K562 (cell line): ENCODE measurements around the gene AKT1S1. TPM values are rescaled to one million over a fixed set of nuclear protein-coding genes. Genes with fewer than 3 reads are reported as not detected.

ENCODE experiments used
- ARHGAP35 ChIP-seq: fragments of 450-650 bp; IDR thresholded peaks from 2 replicates; pipeline ENCODE4 v1.6.1; 2018; ENCODE audit not compliant: partially characterized antibody
- ATF2 ChIP-seq: sonication (generic); formaldehyde crosslinking; IDR thresholded peaks from 2 replicates; pipeline ENCODE4 v1.8.1; 2022; ENCODE audit warnings: missing genetic modification reagents
- E2F4 ChIP-seq: sonication (generic); formaldehyde crosslinking; IDR thresholded peaks from 2 replicates; pipeline ENCODE4 v1.8.0; 2022; ENCODE audit warnings: mild to moderate bottlenecking, low read depth, missing genetic modification reagents
- ETS1 ChIP-seq: conservative IDR thresholded peaks from 2 replicates; pipeline ENCODE4 v1.6.1; 2011; ENCODE audit warnings: low read depth, mild to moderate bottlenecking, low read length; ENCODE audit not compliant: control insufficient read depth
- HDAC2 ChIP-seq: fragments of 450-650 bp; IDR thresholded peaks from 2 replicates; pipeline ENCODE4 v1.6.1; 2016; ENCODE audit warnings: mild to moderate bottlenecking
- HES1 ChIP-seq: fragments of 450-650 bp; IDR thresholded peaks from 2 replicates; pipeline ENCODE4 v1.6.1; 2016; ENCODE audit warnings: low read depth, mild to moderate bottlenecking, moderate library complexity
- MTA3 ChIP-seq: fragments of 450-650 bp; formaldehyde crosslinking; IDR thresholded peaks from 2 replicates; pipeline ENCODE4 v1.6.1; 2017; ENCODE audit warnings: mild to moderate bottlenecking, borderline replicate concordance
- OTX1 ChIP-seq: fragments of 450-650 bp; formaldehyde crosslinking; IDR thresholded peaks from 2 replicates; pipeline ENCODE4 v1.4.0; 2022; ENCODE audit warnings: mild to moderate bottlenecking
- POLR2G ChIP-seq: fragments of 200-400 bp; formaldehyde crosslinking; IDR thresholded peaks from 2 replicates; pipeline ENCODE4 v1.6.1; 2017; ENCODE audit warnings: low read depth, mild to moderate bottlenecking, antibody characterized with exemption, low read length, moderate library complexity
- SAFB ChIP-seq: fragments of 200-400 bp; formaldehyde crosslinking; IDR thresholded peaks from 2 replicates; pipeline ENCODE4 v1.6.1; 2017; ENCODE audit warnings: low read depth, low read length, borderline replicate concordance
- ZNF444 ChIP-seq: fragments of 250-450 bp; sonication (Bioruptor Pico); IDR thresholded peaks from 2 replicates; pipeline ENCODE4 v1.4.0; 2020; ENCODE audit warnings: mild to moderate bottlenecking, moderate library complexity
- ZNF583 ChIP-seq: fragments of 250-450 bp; sonication (Bioruptor Pico); IDR thresholded peaks from 2 replicates; pipeline ENCODE4 v1.4.0; 2020
- ZNF592 ChIP-seq: fragments of 450-650 bp; IDR thresholded peaks from 2 replicates; pipeline ENCODE4 v1.6.1; 2017; ENCODE audit warnings: antibody characterized with exemption, mild to moderate bottlenecking
- polyA plus RNA-seq, 8 experiments: library from polyadenylated mRNA; depleted of rRNA in 4 of 8; stranded (reverse) in 5 of 8; unstranded in 3 of 8; fragments of >200 nt; fragmentation: Nextera tagmentation in 2 of 8; fragmentation: Illumina TruSeq in 1 of 8; extraction: Ambion mirVana in 2 of 8; extraction: Trizol in 1 of 8; gene quantifications; 2 replicates each; pipeline versions ENCODE4 v1.2.1 to v1.2.3, GENCODE V29; 2011 to 2014; ENCODE audit warnings: inconsistent platforms in 1 of 8, missing spikeins in 1 of 8
- total RNA-seq, 7 experiments: library from RNA; depleted of rRNA in 6 of 7; stranded (reverse); fragments of >200 nt in 6 of 7; fragmentation: Illumina TruSeq in 2 of 7; extraction: Trizol in 2 of 7; gene quantifications; 2 replicates each; pipeline versions ENCODE4 v1.2.1 to v1.2.3, GENCODE V29; 2011 to 2021; ENCODE audit warnings: low replicate concordance in 1 of 7

The AKT1S1 gene
- total and polyA plus RNA-seq, 9 of the 15 experiments (the other 6 are each of a cell fraction or from before 2014, with no cell fraction given), result 1.2 to 50.3 (median 17.1) TPM

- TF ChIP-seq ATF2 (CRISPR knock-in tag) (no peak), ARHGAP35 (no peak), ETS1 (no peak), HES1 (no peak), ZNF592 (peak; percentile 86), ZNF583 (CRISPR knock-in tag) (no peak), OTX1 (CRISPR knock-in tag) (no peak), MTA3 (no peak), HDAC2 (no peak; the same call in 1 of the 2 replicates), SAFB (no peak), E2F4 (no peak), ZNF444 (CRISPR knock-in tag) (no peak), POLR2G (no peak)
Observed at GRCh38 chr19:49847731-49848696, 29.1 kb downstream of the AKT1S1 start (continued).
